Fibroblast of mammary gland (primary cell): ENCODE results near the gene CARD19.

Experiments
- DNase-seq: peaks from one replicate; pipeline ENCODE4 v3.0.0-alpha.2; 2010; ENCODE audit warnings: low read depth
- H3K4me3 ChIP-seq: 2 replicates; pipeline ENCODE4 v1.5.1; 2011; ENCODE audit warnings: low read depth, mild to moderate bottlenecking, low read length, moderate library complexity; ENCODE audit not compliant: control insufficient read depth
- TF ChIP-seq, protein P1 (sequence below): conservative IDR thresholded peaks from 2 replicates; pipeline ENCODE4 v1.5.1; 2011; ENCODE audit warnings: low read depth, low read length, inconsistent platforms; ENCODE audit not compliant: control insufficient read depth, insufficient read depth

Gene CARD19

DNA sequence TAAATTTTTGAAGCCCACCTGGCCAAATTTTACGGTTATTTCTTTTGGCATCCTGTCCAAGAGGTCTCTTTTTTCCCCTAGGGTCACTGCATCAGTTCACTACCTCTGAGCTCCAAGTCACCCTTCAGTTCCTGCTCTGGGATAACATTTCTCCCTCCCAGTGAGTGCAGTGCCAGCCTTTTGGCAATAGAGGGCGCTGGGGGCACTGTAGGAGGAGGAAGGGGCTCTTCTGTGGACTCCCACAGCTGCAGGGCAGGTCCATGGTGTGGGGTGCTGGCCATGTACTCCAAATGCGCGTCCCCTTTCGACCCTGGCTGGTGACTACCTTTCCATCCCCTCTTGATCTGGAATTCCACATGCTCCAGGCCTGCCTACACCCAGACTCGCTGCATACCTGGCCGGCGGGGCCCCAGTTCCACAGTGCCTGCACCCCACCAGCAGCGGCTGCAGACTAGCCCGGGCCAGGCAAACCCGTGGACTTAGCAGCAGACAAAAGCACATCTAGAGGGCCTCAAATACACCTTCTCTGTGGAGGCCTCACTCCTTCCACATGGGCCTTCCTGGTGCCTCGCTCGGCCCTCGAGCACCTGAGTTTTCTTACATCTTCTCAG lies 58.4 kb downstream of the CARD19 start:
- DNase-seq: no peak
- H3K4me3 ChIP-seq: no peak overlapping the region
- TF ChIP-seq, protein P1, sequence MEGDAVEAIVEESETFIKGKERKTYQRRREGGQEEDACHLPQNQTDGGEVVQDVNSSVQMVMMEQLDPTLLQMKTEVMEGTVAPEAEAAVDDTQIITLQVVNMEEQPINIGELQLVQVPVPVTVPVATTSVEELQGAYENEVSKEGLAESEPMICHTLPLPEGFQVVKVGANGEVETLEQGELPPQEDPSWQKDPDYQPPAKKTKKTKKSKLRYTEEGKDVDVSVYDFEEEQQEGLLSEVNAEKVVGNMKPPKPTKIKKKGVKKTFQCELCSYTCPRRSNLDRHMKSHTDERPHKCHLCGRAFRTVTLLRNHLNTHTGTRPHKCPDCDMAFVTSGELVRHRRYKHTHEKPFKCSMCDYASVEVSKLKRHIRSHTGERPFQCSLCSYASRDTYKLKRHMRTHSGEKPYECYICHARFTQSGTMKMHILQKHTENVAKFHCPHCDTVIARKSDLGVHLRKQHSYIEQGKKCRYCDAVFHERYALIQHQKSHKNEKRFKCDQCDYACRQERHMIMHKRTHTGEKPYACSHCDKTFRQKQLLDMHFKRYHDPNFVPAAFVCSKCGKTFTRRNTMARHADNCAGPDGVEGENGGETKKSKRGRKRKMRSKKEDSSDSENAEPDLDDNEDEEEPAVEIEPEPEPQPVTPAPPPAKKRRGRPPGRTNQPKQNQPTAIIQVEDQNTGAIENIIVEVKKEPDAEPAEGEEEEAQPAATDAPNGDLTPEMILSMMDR: peak; percentile 62

DNA sequence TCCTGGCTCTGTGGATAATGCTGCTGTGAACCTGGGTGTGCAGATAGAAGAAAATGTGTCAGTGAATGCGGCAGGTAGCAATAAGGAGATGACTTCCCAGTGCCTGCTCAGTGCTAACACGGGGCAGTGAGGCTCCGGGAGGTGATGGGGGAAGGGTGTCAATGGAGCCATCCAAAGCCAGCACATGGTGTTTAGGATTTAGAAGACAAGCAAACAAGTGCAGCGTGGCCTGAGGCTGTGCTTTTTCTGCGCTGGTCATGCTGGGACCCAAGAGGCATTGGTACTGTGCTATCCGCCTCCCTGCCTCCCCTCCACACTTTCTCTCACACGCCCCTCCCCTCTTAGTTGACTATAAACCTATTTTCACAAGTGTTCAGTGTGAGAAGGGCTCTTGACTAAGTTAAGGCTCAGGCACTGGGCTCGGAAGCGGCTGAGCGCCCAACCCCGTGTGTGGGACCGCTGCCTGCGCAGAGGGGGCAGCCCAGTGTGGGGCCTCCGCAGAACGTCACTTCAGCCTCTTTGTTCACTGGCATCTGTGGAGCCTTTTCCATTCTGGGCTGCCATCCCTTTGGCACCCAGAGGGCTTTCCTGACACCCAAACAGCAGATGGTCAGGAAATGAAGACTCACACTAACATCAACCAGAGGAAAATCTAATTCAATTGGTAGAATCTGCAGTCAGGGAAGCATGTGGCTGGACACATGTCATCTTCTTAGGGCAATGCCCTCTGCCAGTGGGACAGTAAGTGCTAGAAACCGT lies 59.9 kb downstream of the CARD19 start:
- TF ChIP-seq, protein P1: no peak
- DNase-seq: no peak
- H3K4me3 ChIP-seq: no peak overlapping the region

DNA sequence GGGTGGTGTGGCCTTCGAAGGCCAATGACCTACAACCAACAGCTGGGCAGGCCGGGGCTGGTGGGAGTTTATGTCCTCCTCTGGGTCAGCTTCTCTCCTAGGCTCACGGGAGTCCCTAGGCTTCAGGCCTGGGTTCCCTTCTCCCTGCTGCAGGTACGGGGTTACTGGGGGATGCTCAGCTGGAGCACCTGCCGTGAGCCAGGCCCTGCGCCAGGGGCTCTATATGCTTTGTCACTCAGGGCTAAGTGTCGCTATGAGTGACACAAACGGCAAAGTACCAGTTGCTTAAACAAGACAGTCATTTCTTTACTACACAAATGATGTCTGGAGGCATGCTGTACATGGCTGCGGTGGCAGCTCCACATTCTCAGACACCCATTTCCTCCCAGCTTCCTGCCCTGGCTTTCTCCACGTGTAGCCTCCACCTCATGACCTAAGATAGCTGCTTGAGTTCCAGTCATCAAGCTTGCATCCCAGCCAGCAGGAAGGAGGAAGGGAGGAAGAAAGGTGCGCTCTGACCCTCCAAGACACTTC lies 60.5 kb downstream of the CARD19 start:
- TF ChIP-seq, protein P1: no peak
- H3K4me3 ChIP-seq: no peak overlapping the region
- DNase-seq: no peak

DNA sequence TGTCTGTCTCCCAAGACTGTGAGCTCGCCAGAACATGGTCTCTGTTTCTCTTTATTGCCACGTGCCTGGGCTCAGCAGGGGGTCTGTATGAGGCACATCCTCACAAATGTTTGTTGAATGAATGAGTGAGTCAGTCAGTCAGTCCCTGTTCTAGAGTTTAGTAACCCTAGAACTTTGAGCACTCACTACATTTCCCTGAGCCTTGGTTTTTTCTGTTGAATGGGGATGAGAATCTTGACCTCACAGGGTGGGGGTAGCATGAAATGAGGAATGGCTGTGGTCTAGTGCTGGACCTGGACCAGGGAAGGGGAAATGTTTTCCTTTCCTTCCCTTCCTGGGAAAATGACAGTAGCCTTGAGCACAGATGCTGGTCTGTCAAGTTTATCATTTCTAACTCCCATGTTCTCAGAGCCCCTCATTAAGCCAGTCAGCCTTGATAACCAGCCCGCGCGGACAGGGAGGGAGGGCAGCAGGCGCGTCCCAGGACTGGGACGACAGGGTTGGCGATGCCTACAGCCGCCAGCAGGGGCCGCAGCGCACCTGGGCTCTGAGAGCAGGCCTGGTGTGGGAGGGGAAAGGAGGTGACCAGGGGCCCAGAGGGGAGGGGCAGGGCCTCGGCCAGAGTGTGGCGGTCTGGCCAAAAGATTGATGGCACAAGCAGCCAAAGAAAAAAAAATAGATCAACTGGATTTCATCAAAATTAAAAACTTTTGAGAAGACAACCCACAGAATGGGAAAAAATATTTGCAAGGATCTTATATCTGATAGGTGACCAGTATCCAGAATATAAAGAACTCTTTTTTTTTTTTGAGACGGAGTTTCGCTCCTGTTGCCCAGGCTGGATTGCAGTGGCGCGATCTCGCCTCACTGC lies 63.8 kb downstream of the CARD19 start:
- TF ChIP-seq, protein P1: peak; percentile 86
- DNase-seq: peak; percentile 76
- H3K4me3 ChIP-seq: no peak overlapping the region

DNA sequence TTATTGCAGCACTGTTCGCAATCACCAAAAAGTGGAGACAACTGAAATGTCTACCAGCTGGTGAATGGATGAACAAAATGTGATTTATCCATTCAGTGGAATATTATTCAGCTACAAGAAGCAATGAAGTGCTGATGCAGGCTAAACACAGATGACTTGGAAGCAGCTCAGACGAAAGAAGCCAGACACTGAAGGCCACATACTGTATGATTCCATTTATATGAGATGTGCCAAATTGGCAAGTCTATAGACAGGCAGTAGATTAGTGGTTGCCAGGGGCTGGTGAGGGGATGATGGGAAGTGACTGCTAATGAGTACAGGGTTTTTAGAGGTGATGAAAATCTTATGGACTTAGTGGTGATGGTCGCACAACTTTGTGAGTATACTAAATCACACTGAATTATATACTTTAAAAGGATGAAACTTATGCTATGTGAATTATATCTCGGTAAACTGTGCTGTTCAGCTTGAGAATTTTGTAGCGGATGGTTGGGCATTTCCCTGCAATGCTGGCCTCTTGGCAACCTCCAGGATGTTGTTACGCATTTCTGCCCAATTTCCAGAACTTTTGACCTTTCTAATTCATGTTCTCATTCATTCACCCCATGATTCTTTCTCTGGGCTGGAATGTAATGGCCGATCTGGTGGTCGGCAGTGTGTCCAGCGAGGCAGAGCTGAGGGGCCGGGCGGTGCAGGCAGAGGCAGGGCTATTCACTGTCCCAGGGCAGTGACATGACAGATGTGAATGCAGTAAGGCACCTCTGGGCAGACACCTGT lies 66.0 kb downstream of the CARD19 start:
- TF ChIP-seq, protein P1: no peak
- no peak for DNase-seq
- H3K4me3 ChIP-seq: no peak overlapping the region
